MM.1S (cell line): ENCODE data around the gene KLHL8.

ENCODE experiments used
- DNase-seq: peaks from one replicate; pipeline ENCODE4 v3.0.0-alpha.2; 2015
- H2AFZ ChIP-seq: fragments of 300-600 bp; sonication (generic); 2 replicates; pipeline ENCODE4 v1.6.0; 2016; ENCODE audit warnings: antibody characterized with exemption, low read length
- H3F3A ChIP-seq: fragments of 300-600 bp; sonication (generic); 2 replicates; pipeline ENCODE4 v1.6.1; 2016; ENCODE audit warnings: mild to moderate bottlenecking, antibody characterized with exemption, low read length, moderate library complexity, mixed read lengths; ENCODE audit not compliant: insufficient read depth
- H3K27ac ChIP-seq: fragments of 300-600 bp; sonication (generic); 2 replicates; pipeline ENCODE4 v1.5.1; 2016; ENCODE audit warnings: mild to moderate bottlenecking, low read length
- H3K27me3 ChIP-seq: fragments of 300-600 bp; sonication (generic); replicated peaks from 2 replicates; pipeline ENCODE4 v1.6.0; 2016; ENCODE audit warnings: low read length; ENCODE audit not compliant: insufficient read depth
- H3K36me3 ChIP-seq: fragments of 300-600 bp; sonication (generic); replicated peaks from 2 replicates; pipeline ENCODE4 v1.6.1; 2016; ENCODE audit warnings: mild to moderate bottlenecking, low read length, mixed read lengths; ENCODE audit not compliant: insufficient read depth
- H3K4me1 ChIP-seq: fragments of 300-600 bp; sonication (generic); 2 replicates; pipeline ENCODE4 v1.6.1; 2016; ENCODE audit warnings: low read length, mixed read lengths
- H3K4me2 ChIP-seq: fragments of 300-600 bp; sonication (generic); 2 replicates; pipeline ENCODE4 v1.6.0; 2016; ENCODE audit warnings: low read depth, low read length
- H3K4me3 ChIP-seq: fragments of 300-600 bp; sonication (generic); 2 replicates; pipeline ENCODE4 v1.5.1; 2016; ENCODE audit warnings: low read length, mixed read lengths
- H3K79me2 ChIP-seq: fragments of 300-600 bp; sonication (generic); 2 replicates; pipeline ENCODE4 v1.6.1; 2016; ENCODE audit warnings: mixed run types, low read length, mixed read lengths
- H3K9ac ChIP-seq: fragments of 300-600 bp; sonication (generic); 2 replicates; pipeline ENCODE4 v1.6.1; 2016; ENCODE audit warnings: low read length, mixed read lengths
- H3K9me2 ChIP-seq: fragments of 300-600 bp; sonication (generic); replicated peaks from 2 replicates; pipeline ENCODE4 v1.6.1; 2016; ENCODE audit warnings: mild to moderate bottlenecking, low read length, mixed read lengths; ENCODE audit not compliant: insufficient read depth
- H3K9me3 ChIP-seq: fragments of 300-600 bp; sonication (generic); replicated peaks from 2 replicates; pipeline ENCODE4 v1.6.1; 2016; ENCODE audit warnings: mild to moderate bottlenecking, low read length, mixed read lengths; ENCODE audit not compliant: insufficient read depth
- H4K20me1 ChIP-seq: fragments of 300-600 bp; sonication (generic); 2 replicates; pipeline ENCODE4 v1.6.1; 2016; ENCODE audit warnings: mild to moderate bottlenecking, low read length, moderate library complexity, mixed read lengths; ENCODE audit not compliant: insufficient read depth
- EZH2 ChIP-seq: fragments of 300-600 bp; sonication (generic); optimal IDR thresholded peaks from 2 replicates; pipeline ENCODE3; 2017; ENCODE audit warnings: low read depth, mild to moderate bottlenecking, antibody characterized with exemption, low read length, mixed read lengths
- EZH2phosphoT487 ChIP-seq: fragments of 300-600 bp; sonication (generic); IDR thresholded peaks from 2 replicates; pipeline ENCODE4 v1.6.1; 2018; ENCODE audit warnings: antibody characterized with exemption, low read length
- TF ChIP-seq, protein P1 (sequence below): fragments of 300-600 bp; sonication (generic); IDR thresholded peaks from 2 replicates; pipeline ENCODE4 v1.5.1; 2016; ENCODE audit warnings: antibody characterized with exemption, low read length, mixed read lengths

KLHL8 gene

GRCh38 chr4:87129681-87130080 is 90.7 kb downstream of the KLHL8 start:
- Histone ChIP-seq H3K27ac (no peak overlapping the region), H3K79me2 (no peaks in the 10 kb centered on the region), H3K9me2 (no peaks in the 10 kb centered on the region), H3K4me1 (no peaks in the 10 kb centered on the region), H3K4me3 (no peak overlapping the region), H3K4me2 (no peak overlapping the region), H2AFZ (no peak overlapping the region), H3F3A (no peaks in the 10 kb centered on the region), H3K36me3 (peaks cover 32% of the 10 kb centered on the region), H3K9ac (no peak overlapping the region), H4K20me1 (no peaks in the 10 kb centered on the region), H3K27me3 (no peaks in the 10 kb centered on the region), H3K9me3 (no peaks in the 10 kb centered on the region)
- TF ChIP-seq EZH2 (no peak), EZH2phosphoT487 (no peak)
- TF ChIP-seq, protein P1, sequence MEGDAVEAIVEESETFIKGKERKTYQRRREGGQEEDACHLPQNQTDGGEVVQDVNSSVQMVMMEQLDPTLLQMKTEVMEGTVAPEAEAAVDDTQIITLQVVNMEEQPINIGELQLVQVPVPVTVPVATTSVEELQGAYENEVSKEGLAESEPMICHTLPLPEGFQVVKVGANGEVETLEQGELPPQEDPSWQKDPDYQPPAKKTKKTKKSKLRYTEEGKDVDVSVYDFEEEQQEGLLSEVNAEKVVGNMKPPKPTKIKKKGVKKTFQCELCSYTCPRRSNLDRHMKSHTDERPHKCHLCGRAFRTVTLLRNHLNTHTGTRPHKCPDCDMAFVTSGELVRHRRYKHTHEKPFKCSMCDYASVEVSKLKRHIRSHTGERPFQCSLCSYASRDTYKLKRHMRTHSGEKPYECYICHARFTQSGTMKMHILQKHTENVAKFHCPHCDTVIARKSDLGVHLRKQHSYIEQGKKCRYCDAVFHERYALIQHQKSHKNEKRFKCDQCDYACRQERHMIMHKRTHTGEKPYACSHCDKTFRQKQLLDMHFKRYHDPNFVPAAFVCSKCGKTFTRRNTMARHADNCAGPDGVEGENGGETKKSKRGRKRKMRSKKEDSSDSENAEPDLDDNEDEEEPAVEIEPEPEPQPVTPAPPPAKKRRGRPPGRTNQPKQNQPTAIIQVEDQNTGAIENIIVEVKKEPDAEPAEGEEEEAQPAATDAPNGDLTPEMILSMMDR = no peak
- no peak for DNase-seq

DNA sequence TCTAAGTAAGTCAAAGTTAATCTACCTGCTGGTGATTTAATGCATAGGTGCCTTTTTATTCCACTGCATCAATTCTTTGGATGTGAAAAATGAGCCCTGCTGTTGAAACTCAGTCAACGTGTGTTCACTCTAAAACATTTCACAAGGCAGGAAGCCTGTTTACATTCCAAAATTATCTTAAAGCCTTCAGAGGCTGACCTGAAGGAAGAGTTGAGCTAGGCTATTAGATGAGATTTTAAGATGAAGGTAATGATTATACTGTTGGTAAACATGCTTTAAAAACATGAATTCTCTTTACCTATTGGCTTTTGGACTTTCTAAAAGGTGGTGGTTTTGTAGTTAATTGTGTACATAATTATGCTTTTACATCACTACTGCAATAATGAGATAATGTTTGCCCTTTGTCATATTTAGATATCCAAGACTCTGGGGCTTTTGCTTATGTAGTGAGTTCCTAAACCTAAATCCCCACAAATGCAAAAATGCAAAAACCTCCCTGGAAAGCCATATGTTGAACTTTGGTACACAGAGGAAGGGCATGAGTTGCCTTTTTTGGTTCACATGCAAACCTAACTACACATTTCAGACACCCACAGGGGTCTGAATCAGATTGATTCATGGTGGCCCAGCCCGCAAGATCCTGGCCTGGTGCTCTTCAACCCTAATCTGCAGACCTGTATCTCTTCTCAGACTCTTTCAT is 92.3 kb downstream of the KLHL8 start:
- no peak overlapping the region for H2AFZ ChIP-seq
- 0 out of 2 replicates have a peak, but pooled peaks cover 14% of the 10 kb centered on the region for H3K79me2 ChIP-seq
- H3K27me3 ChIP-seq = no peaks in the 10 kb centered on the region
- no peak for TF ChIP-seq EZH2
- TF ChIP-seq, protein P1 = no peak
- no peak for TF ChIP-seq EZH2phosphoT487
- H3K4me2 ChIP-seq = no peak overlapping the region
- no peaks in the 10 kb centered on the region for H3F3A ChIP-seq
- no peak for DNase-seq
- no peak overlapping the region for H3K9ac ChIP-seq
- no peaks in the 10 kb centered on the region for H3K9me3 ChIP-seq
- H4K20me1 ChIP-seq = no peaks in the 10 kb centered on the region
- H3K4me3 ChIP-seq = no peak overlapping the region
- H3K4me1 ChIP-seq = no peaks in the 10 kb centered on the region
- no peak overlapping the region for H3K27ac ChIP-seq
- no peaks in the 10 kb centered on the region for H3K9me2 ChIP-seq
- peaks cover 25% of the 10 kb centered on the region for H3K36me3 ChIP-seq

DNA sequence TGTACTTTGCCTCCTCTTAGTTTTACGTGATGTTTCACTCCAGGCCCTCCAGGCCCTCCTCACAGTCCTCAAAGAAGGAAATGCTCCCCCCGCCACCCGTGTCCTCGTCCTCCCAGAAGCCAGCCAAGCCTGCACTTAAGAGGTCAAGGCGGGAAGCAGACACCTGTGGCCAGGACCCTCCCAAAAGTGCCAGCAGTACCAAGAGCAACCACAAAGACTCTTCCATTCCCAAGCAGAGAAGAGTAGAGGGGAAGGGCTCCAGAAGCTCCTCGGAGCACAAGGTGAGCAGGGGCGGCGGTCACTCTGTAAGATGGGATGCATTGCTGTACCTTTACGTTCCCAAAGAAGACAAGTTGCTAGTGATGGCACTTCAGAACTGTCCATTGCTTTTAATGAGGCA is 94.4 kb downstream of the KLHL8 start:
- H3K27ac ChIP-seq = no peak overlapping the region
- TF ChIP-seq, protein P1 = no peak
- TF ChIP-seq EZH2phosphoT487 (no peak), EZH2 (no peak)

More for the DNA sequence above, 94.4 kb downstream of the KLHL8 start:
- no peak overlapping the region for H2AFZ ChIP-seq
- H3K4me1 ChIP-seq = no peaks in the 10 kb centered on the region
- no peaks in the 10 kb centered on the region for H4K20me1 ChIP-seq
- no peak overlapping the region for H3K4me3 ChIP-seq
- no peak for DNase-seq
- H3K4me2 ChIP-seq = no peak overlapping the region
- H3K9me2 ChIP-seq = no peaks in the 10 kb centered on the region
- no peaks in the 10 kb centered on the region for H3K27me3 ChIP-seq
- H3K9ac ChIP-seq = no peak overlapping the region
- no peaks in the 10 kb centered on the region for H3F3A ChIP-seq
- H3K36me3 ChIP-seq = peaks cover 21% of the 10 kb centered on the region
- H3K9me3 ChIP-seq = no peaks in the 10 kb centered on the region
- peaks cover 29% of the 10 kb centered on the region for H3K79me2 ChIP-seq
